Measurements from ENCODE around the gene HIVEP1. TPM values are rescaled to one million over a fixed set of nuclear protein-coding genes. Genes with fewer than 3 reads are reported as not detected.

Gene HIVEP1
- total RNA-seq, 1 donor from 2014 or later, result 69.4 TPM

- DNase-seq (ENCODE audit: low spot score in 2 of 2, unreplicated experiment in 2 of 2), result no peak
- Mint-ChIP-seq H3K9me3 (no peaks in the 10 kb centered on the region), H3K4me3 (no peak overlapping the region), H3K36me3 (no peaks in the 10 kb centered on the region), H3K27me3 (ENCODE audit: low read depth) (no peaks in the 10 kb centered on the region), H3K4me1 (peaks cover 4% of the 10 kb centered on the region), H3K27ac (no peak overlapping the region)
- TF ChIP-seq CTCF (IDR thresholded peaks at IDR 0.05; ENCODE audit: unreplicated experiment), result no peak
Observed at GRCh38 chr6:12182676-12183075, 170.6 kb downstream of the HIVEP1 start.

- no peak for DNase-seq (ENCODE audit: low spot score in 2 of 2, unreplicated experiment in 2 of 2)
- TF ChIP-seq CTCF (IDR thresholded peaks at IDR 0.05; ENCODE audit: unreplicated experiment), result no peak
- Mint-ChIP-seq H3K27ac (no peak overlapping the region), H3K4me1 (peaks cover 4% of the 10 kb centered on the region), H3K9me3 (no peaks in the 10 kb centered on the region), H3K4me3 (no peak overlapping the region), H3K27me3 (ENCODE audit: low read depth) (no peaks in the 10 kb centered on the region), H3K36me3 (no peaks in the 10 kb centered on the region)
Observed at GRCh38 chr6:12185081-12185673, 173.1 kb downstream of the HIVEP1 start.

GRCh38 chr6:12186528-12186927 lies 174.4 kb downstream of the HIVEP1 start:
- H3K27me3 Mint-ChIP-seq (ENCODE audit: low read depth), result no peaks in the 10 kb centered on the region
- no peak overlapping the region for H3K27ac Mint-ChIP-seq
- no peak overlapping the region for H3K4me3 Mint-ChIP-seq
- peaks cover 4% of the 10 kb centered on the region for H3K4me1 Mint-ChIP-seq
- DNase-seq (ENCODE audit: low spot score in 2 of 2, unreplicated experiment in 2 of 2), result no peak
- H3K9me3 Mint-ChIP-seq, result no peaks in the 10 kb centered on the region
- TF ChIP-seq CTCF (IDR thresholded peaks at IDR 0.05; ENCODE audit: unreplicated experiment), result no peak
- no peaks in the 10 kb centered on the region for H3K36me3 Mint-ChIP-seq

- DNase-seq (ENCODE audit: low spot score in 2 of 2, unreplicated experiment in 2 of 2), result no peak
- no peak for TF ChIP-seq CTCF (IDR thresholded peaks at IDR 0.05; ENCODE audit: unreplicated experiment)
- H3K9me3 Mint-ChIP-seq, result no peaks in the 10 kb centered on the region
- no peak overlapping the region for H3K27ac Mint-ChIP-seq
- no peak overlapping the region for H3K4me3 Mint-ChIP-seq
- H3K36me3 Mint-ChIP-seq, result no peaks in the 10 kb centered on the region
- no peaks in the 10 kb centered on the region for H3K4me1 Mint-ChIP-seq
- no peaks in the 10 kb centered on the region for H3K27me3 Mint-ChIP-seq (ENCODE audit: low read depth)
Observed at GRCh38 chr6:12189150-12189549, 177.0 kb downstream of the HIVEP1 start.

GRCh38 chr6:12189661-12190060 lies 177.5 kb downstream of the HIVEP1 start:
- H3K9me3 Mint-ChIP-seq, result no peaks in the 10 kb centered on the region
- H3K36me3 Mint-ChIP-seq, result no peaks in the 10 kb centered on the region
- H3K4me1 Mint-ChIP-seq, result no peaks in the 10 kb centered on the region
- DNase-seq (ENCODE audit: low spot score in 2 of 2, unreplicated experiment in 2 of 2), result no peak
- no peak overlapping the region for H3K27ac Mint-ChIP-seq
- no peak overlapping the region for H3K4me3 Mint-ChIP-seq
- TF ChIP-seq CTCF (IDR thresholded peaks at IDR 0.05; ENCODE audit: unreplicated experiment), result no peak
- no peaks in the 10 kb centered on the region for H3K27me3 Mint-ChIP-seq (ENCODE audit: low read depth)

GRCh38 chr6:12190252-12190651 lies 178.1 kb downstream of the HIVEP1 start:
- DNase-seq (ENCODE audit: low spot score in 2 of 2, unreplicated experiment in 2 of 2), result no peak
- H3K9me3 Mint-ChIP-seq, result no peaks in the 10 kb centered on the region
- no peak overlapping the region for H3K4me3 Mint-ChIP-seq
- TF ChIP-seq CTCF (IDR thresholded peaks at IDR 0.05; ENCODE audit: unreplicated experiment), result no peak
- H3K36me3 Mint-ChIP-seq, result no peaks in the 10 kb centered on the region
- no peaks in the 10 kb centered on the region for H3K27me3 Mint-ChIP-seq (ENCODE audit: low read depth)
- no peak overlapping the region for H3K27ac Mint-ChIP-seq
- H3K4me1 Mint-ChIP-seq, result no peaks in the 10 kb centered on the region

All from mesothelial cell of epicardium (in vitro differentiated cells).